ENCODE measurements around the gene ZNF507.

DNA sequence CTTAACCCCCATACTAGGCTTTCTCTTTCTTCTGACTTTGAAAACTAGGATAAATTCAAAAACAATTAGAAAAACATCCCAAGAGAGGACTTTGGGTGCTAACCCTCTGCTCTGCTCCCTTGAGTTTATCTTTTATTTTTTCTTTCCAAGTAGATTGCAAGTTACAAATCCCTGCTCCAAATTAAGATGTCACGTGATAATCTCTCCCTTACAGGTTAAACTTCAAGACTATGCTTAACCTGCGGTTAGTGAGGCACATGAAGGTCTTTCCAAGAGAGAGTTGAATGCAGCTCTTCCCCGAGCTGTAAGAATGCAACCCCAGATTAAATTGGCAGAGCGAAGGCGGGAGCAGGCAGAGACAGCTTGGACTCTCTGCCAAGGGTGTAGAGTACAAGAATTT lies 12.2 kb upstream of the ZNF507 start:
- TF ChIP-seq, protein P1, sequence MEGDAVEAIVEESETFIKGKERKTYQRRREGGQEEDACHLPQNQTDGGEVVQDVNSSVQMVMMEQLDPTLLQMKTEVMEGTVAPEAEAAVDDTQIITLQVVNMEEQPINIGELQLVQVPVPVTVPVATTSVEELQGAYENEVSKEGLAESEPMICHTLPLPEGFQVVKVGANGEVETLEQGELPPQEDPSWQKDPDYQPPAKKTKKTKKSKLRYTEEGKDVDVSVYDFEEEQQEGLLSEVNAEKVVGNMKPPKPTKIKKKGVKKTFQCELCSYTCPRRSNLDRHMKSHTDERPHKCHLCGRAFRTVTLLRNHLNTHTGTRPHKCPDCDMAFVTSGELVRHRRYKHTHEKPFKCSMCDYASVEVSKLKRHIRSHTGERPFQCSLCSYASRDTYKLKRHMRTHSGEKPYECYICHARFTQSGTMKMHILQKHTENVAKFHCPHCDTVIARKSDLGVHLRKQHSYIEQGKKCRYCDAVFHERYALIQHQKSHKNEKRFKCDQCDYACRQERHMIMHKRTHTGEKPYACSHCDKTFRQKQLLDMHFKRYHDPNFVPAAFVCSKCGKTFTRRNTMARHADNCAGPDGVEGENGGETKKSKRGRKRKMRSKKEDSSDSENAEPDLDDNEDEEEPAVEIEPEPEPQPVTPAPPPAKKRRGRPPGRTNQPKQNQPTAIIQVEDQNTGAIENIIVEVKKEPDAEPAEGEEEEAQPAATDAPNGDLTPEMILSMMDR (IDR thresholded peaks at IDR 0.05) = no peak
- TF ChIP-seq POLR2A (IDR thresholded peaks at IDR 0.05; ENCODE audit: low read depth) (no peak), POLR2AphosphoS5 (IDR thresholded peaks at IDR 0.05) (no peak)

Data from esophagus muscularis mucosa (tissue), 3 donors.